IPS DF 6.9 (cell line): Measurements from ENCODE around the gene GPD1.

Experiments used
- DNase-seq: peaks from one replicate; pipeline ENCODE4 v3.0.0-alpha.2; 2013; ENCODE audit warnings: low read depth, low spot score
- H3K27ac ChIP-seq: one replicate; pipeline ENCODE4 v1.5.1; 2013; ENCODE audit warnings: low read length, control low read depth
- H3K27me3 ChIP-seq: 2 replicates; pipeline ENCODE4 v1.6.1; 2013; ENCODE audit warnings: mild to moderate bottlenecking, low read length; ENCODE audit not compliant: control insufficient read depth, insufficient read depth
- H3K36me3 ChIP-seq: 2 replicates; pipeline ENCODE4 v1.6.1; 2013; ENCODE audit warnings: low read length; ENCODE audit not compliant: control insufficient read depth, insufficient read depth
- H3K4me1 ChIP-seq: 2 replicates; pipeline ENCODE4 v1.6.1; 2013; ENCODE audit warnings: low read length; ENCODE audit not compliant: control insufficient read depth, insufficient read depth
- H3K4me3 ChIP-seq: 2 replicates; pipeline ENCODE4 v1.5.1; 2013; ENCODE audit warnings: mild to moderate bottlenecking, low read length
- H3K9me3 ChIP-seq: 2 replicates; pipeline ENCODE4 v1.6.1; 2013; ENCODE audit warnings: low read length, inconsistent platforms; ENCODE audit not compliant: control insufficient read depth, insufficient read depth
- WGBS: extraction: QIAGEN DNeasy Blood & Tissue Kit; methylation state at CpG from one replicate; pipeline ENCODE4 v1.1.7; 2013; ENCODE audit warnings: mixed read lengths, missing lambda C conversion rate; ENCODE audit not compliant: insufficient read length, insufficient coverage; 5-methylcytosine and 5-hydroxymethylcytosine counted together

GPD1 gene

DNA sequence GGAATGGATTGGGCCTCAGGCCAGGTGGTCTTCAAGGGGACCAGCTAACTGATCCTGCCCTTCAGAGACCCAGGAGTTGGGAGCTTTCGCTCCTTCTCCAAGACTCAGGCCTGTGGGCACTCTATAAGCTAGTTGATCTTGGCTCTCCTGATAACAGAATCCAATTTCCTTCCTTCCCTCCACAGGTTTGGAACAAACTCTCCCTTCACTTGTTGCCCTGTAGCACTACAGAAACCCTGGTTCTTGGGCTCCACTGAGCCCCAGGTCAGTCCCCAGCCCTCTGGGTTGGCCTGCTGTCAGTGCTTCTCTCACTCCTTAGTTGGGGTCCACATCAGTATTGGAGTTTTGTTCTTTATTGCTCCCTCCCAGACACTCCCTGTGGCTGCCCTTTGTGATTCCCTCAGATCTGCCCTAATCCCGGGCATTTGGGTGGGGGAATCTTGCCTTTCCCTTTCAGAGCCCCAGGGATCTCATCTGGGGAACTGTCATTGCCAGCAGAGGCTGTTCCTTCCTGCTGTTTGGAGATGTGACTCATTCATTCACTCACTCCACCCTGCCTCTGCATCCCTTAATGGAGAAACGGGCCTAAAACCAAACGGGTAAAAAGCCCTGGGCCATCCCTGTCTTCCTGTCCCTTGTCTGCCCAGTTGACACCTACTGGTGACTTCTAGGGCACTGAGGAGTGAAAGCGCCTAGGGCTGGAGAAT lies 4.4 kb upstream of the GPD1 start:
- Histone ChIP-seq H3K27me3 (no peaks in the 10 kb centered on the region), H3K27ac (no peak overlapping the region), H3K36me3 (peaks cover 42% of the 10 kb centered on the region), H3K4me1 (peaks cover 4% of the 10 kb centered on the region), H3K9me3 (no peaks in the 10 kb centered on the region), H3K4me3 (no peak overlapping the region)
- DNase-seq, result no peak
- WGBS, result no CpG with 5 or more reads among the region's 5 CpGs

DNA sequence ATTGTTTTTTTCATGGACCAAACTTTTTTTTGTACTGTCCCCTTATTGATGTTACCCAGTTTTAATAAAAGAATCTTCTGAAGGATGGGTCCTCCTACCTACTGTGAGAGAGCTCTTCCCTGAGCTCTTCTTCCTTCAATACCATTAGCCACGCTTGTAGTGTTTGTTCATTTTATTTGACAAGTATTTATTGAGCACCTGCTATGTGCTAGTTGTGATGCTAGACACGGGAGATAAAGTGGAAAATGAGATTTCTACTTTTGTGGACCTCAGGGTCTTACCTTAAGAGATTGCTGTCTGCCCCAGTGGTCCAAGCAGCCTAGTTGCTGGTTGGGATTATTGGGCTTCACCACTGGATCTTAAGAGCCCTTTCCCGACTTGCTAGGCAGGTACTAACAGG lies 3.2 kb upstream of the GPD1 start:
- H3K36me3 ChIP-seq, result peaks cover 33% of the 10 kb centered on the region
- no CpG with 5 or more reads among the region's 3 CpGs for WGBS
- no peak overlapping the region for H3K4me3 ChIP-seq
- H3K9me3 ChIP-seq, result no peaks in the 10 kb centered on the region
- no peak for DNase-seq
- H3K27me3 ChIP-seq, result no peaks in the 10 kb centered on the region
- no peak overlapping the region for H3K27ac ChIP-seq
- H3K4me1 ChIP-seq, result peaks cover 4% of the 10 kb centered on the region

DNA sequence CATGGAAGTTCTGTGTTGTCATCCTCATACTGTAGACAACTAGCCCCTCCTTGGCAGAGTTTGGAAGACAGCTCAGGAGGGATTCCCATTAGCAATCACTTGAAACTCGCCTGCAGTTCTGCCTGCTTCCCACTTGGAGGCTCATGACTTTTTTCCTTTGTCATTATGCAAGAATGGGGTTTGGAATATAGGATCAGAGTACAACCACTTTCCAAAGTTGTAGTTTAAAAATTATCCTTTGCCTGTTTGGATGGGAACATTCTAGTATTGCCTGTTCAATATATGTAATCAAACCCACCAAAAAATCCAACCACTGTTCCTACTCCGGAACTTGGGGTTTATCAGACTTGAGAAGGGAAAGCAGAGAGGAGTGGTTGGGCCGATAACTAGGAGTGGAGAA lies 2.1 kb upstream of the GPD1 start:
- no CpG with 5 or more reads among the region's 3 CpGs for WGBS

DNA sequence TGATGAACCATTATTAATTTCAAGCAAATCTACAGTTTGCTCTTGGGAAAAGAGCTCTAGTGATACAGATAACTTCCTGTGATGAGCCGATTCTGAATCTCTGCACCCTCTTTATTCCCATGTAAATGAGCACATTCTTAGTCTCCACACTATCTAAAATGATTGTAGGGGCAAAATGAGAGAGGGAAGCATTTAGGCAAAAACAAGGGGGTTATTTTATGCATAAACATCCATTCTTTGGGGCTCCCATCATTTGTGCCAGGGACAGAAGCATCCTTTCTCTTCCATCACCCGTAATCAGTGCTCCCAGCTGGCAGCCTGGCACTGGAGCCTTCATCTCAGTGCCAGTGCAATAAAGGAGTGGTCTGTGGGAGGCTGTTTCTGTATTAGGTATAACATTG lies 1.7 kb upstream of the GPD1 start:
- no peaks in the 10 kb centered on the region for H3K9me3 ChIP-seq
- no CpG with 5 or more reads among the region's 2 CpGs for WGBS
- no peak overlapping the region for H3K27ac ChIP-seq
- no peak for DNase-seq
- H3K4me3 ChIP-seq, result no peak overlapping the region
- H3K27me3 ChIP-seq, result no peaks in the 10 kb centered on the region
- peaks cover 4% of the 10 kb centered on the region for H3K4me1 ChIP-seq
- peaks cover 18% of the 10 kb centered on the region; the same call in 1 of the 2 replicates for H3K36me3 ChIP-seq

More for the DNA sequence above, 2.1 kb upstream of the GPD1 start:
- Histone ChIP-seq H3K36me3 (peaks cover 22% of the 10 kb centered on the region), H3K4me3 (no peak overlapping the region), H3K27ac (no peak overlapping the region), H3K4me1 (peaks cover 4% of the 10 kb centered on the region), H3K9me3 (no peaks in the 10 kb centered on the region), H3K27me3 (no peaks in the 10 kb centered on the region)
- no peak for DNase-seq

DNA sequence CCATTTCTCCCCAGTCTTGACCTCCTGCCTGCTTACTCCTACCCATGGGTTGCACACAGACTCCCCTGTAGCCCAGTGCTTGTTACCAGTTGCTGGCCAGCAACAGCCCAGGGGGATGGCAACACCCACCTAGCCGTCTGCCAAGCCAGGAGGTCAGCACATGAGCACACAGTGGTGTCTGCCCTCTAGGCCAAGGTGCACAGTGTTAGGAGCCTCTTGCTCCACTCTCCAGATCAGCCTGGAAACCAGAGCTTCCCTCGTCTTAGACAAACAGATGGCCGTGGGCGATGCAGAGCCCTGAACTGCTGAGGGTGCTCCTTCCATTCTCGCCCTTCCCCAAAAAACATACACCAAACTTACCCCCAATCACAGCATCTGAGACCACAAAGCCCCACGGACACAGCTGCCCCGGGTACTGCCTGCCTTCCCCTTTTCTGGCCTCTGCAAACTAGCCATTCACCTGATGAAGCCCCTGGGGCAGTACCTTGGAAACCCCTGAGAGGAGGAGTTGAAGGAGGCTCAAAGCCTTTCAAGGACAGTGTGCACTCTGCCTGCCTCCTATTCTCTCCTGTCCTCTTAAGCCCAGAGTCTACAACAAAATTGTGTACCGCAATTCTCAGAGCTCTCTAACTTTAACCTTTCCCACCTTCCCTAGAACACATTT lies 1.0 kb upstream of the GPD1 start:
- H3K27ac ChIP-seq, result no peak overlapping the region
- no peak overlapping the region for H3K4me3 ChIP-seq
- peaks cover 4% of the 10 kb centered on the region for H3K4me1 ChIP-seq
- DNase-seq, result no peak
- peaks cover 17% of the 10 kb centered on the region; the same call in 1 of the 2 replicates for H3K36me3 ChIP-seq
- no peaks in the 10 kb centered on the region for H3K9me3 ChIP-seq
- H3K27me3 ChIP-seq, result no peaks in the 10 kb centered on the region
- WGBS, result no CpG with 5 or more reads among the region's 8 CpGs

DNA sequence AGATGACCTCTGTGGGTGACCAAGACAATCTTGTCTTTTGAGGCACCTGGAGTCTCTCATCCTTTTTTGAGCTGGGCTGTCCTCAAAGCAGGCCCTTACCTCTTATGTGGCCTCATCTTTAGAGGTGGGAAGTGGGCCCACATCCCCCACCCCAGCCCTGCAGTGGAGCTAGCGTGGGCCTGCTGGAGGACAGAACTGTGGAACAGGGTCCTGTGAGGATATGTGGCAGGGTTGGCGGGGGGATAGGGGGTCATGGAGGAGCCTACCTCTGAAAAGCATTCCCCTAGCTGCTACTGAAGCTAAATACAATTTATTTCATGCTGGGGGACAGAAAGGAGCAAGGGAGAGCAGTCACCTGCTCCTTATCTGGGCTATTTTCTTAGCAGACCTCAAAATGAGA lies 457 bp upstream of the GPD1 start:
- WGBS, result no CpG with 5 or more reads among the region's 2 CpGs
- peaks cover 4% of the 10 kb centered on the region for H3K4me1 ChIP-seq

DNA sequence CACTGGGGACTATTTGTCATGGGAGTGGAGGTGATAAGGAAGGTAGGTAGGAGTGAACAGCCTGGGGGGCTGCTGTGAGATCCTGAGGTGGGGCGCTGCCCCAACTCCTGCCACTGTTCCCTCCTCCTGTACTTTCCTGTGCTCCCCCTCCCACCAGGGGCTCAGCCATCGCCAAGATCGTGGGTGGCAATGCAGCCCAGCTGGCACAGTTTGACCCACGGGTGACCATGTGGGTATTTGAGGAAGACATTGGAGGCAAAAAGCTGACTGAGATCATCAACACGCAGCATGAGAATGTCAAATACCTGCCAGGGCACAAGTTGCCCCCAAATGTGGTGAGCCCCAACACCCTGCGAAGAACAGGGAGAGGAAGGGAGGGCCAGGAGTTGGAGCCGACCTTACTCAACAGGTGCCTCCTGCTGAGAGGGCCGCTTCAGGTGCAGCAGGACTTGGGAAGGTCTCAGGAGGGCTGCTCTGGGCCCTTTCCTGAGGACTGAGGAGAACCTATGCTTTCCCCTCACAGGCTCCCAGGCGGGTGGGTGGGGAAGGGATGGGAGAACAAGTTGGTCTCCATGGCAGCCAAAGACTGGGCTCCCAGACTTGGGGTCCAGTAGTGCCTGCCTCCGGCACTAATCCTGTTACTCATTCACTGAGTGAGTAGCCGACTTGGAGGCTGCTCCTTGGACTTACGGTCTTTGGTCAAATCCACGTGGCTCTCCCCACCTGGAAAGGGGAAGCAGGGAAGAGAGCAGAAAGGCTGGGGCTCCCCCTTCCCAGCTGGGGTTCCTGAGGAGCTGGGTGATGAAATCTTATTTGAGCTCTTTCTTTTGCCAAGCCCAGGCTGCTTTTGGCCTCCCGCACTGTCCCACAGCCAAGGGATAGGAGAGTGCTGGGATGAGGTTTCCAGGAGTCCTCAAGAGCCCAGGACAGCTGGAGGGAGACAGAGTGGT lies 884 bp downstream of the GPD1 start:
- H3K27ac ChIP-seq, result no peak overlapping the region

More for the DNA sequence above, 457 bp upstream of the GPD1 start:
- H3K27me3 ChIP-seq, result no peaks in the 10 kb centered on the region
- no peak overlapping the region for H3K4me3 ChIP-seq
- no peak for DNase-seq
- H3K27ac ChIP-seq, result no peak overlapping the region
- H3K9me3 ChIP-seq, result no peaks in the 10 kb centered on the region
- H3K36me3 ChIP-seq, result peaks cover 11% of the 10 kb centered on the region; the same call in 1 of the 2 replicates

DNA sequence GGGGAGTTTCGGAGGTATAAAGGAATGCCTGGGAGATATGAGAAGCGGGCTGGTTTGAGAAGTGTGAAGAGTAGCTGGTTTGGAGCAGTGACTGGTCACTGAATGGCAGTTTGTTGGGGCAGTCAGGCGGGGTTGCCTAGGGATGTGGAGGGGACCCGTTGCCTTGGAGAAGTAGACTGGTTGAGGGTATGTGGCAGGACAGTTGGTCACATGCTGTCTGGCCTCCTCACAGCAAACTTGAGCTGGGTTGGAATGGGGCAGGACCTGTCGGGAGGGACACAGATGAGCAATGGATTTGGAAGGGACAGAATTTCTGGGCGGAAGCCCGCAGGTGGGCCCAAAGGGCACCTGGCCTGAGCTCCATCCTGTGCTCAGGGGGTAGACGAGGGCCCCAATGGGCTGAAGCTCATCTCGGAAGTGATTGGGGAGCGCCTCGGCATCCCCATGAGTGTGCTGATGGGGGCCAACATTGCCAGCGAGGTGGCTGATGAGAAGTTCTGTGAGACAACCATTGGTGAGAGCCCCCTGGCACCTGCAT lies 2.2 kb downstream of the GPD1 start:
- DNase-seq, result no peak
- H3K9me3 ChIP-seq, result no peaks in the 10 kb centered on the region
- no peak overlapping the region for H3K4me3 ChIP-seq
- H3K4me1 ChIP-seq, result peaks cover 8% of the 10 kb centered on the region
- no peaks in the 10 kb centered on the region for H3K36me3 ChIP-seq
- no peaks in the 10 kb centered on the region for H3K27me3 ChIP-seq
- no CpG with 5 or more reads among the region's 12 CpGs for WGBS
- no peak overlapping the region for H3K27ac ChIP-seq

More for the DNA sequence above, 884 bp downstream of the GPD1 start:
- Histone ChIP-seq H3K27me3 (no peaks in the 10 kb centered on the region), H3K36me3 (no peaks in the 10 kb centered on the region; the same call in 1 of the 2 replicates), H3K4me1 (peaks cover 4% of the 10 kb centered on the region), H3K9me3 (no peaks in the 10 kb centered on the region), H3K4me3 (no peak overlapping the region)
- WGBS, result no CpG with 5 or more reads among the region's 14 CpGs
- no peak for DNase-seq

DNA sequence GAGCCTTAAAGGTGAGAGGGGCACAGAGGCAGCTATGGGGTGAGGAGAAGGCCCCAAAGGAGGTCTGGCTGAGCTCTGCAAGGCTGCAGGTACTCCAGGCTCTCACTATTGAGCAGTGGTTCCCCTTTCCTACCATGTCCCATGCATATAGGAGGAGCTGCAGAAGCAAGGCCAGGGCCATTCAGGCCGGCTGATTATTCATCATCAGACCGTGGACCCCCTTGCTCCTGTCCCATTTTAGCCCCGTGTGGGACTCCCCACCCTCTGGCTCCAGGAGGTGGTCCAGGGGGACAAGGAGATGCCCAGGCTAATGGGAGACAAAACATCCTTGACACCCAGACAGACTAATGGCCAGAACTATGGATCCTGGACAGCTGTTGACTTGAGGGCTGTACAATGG lies 3.1 kb downstream of the GPD1 start:
- no peak for DNase-seq
- Histone ChIP-seq H3K36me3 (no peaks in the 10 kb centered on the region), H3K9me3 (no peaks in the 10 kb centered on the region), H3K4me1 (peaks cover 7% of the 10 kb centered on the region), H3K27ac (no peak overlapping the region), H3K4me3 (no peak overlapping the region), H3K27me3 (no peaks in the 10 kb centered on the region)
- WGBS, result no CpG with 5 or more reads among the region's 3 CpGs
